Caco-2 (cell line): ENCODE measurements around the gene COL19A1. TPM values are rescaled to one million over a fixed set of nuclear protein-coding genes. Genes with fewer than 3 reads are reported as not detected.

Experiments
- Bru-seq: library from RNA; stranded (reverse); fragments of 400-500 nt; gene quantifications from one replicate; lab custom pipeline; 2021; lab: Mats Ljungman, UMichigan
- BruChase-seq, 2 experiments: library from RNA; stranded (reverse); fragments of 400-500 nt; gene quantifications; one replicate each; lab custom pipeline; 2021; lab: Mats Ljungman, UMichigan
- BruUV-seq: library from RNA; stranded (reverse); fragments of 400-500 nt; replicated peaks from 2 replicates; lab custom pipeline; 2021; lab: Mats Ljungman, UMichigan
- CTCF ChIA-PET: fragments of 300-600 bp; sonication (Branson Sonifier 250); formaldehyde crosslinking; loops from one replicate; lab custom pipeline; 2022; ENCODE audit warnings: antibody characterized with exemption; lab: Charles Lee
- POLR2A ChIA-PET: fragments of 300-600 bp; sonication (Branson Sonifier 250); formaldehyde crosslinking; loops from one replicate; lab custom pipeline; 2022; ENCODE audit warnings: antibody characterized with exemption; lab: Charles Lee
- DNase-seq, 2 experiments: peaks; one replicate each; pipeline versions ENCODE4 v3.0.0 to v3.0.0-alpha.2; 2020 to 2022
- H3K27me3 ChIP-seq: replicated peaks from 2 replicates; pipeline ENCODE4 v1.6.0; 2011; ENCODE audit warnings: low read length; ENCODE audit not compliant: control insufficient read depth, insufficient read depth
- H3K36me3 ChIP-seq: 2 replicates; pipeline ENCODE4 v1.5.1; 2011; ENCODE audit warnings: low read length; ENCODE audit not compliant: control insufficient read depth, insufficient read depth
- H3K4me1 ChIP-seq: fragments of 250-450 bp; sonication (Bioruptor Pico); 2 replicates; pipeline ENCODE4 v1.5.1; 2020; ENCODE audit warnings: mild to moderate bottlenecking
- H3K4me3 ChIP-seq: 2 replicates; pipeline ENCODE4 v1.5.1; 2011; ENCODE audit warnings: low read depth, mild to moderate bottlenecking, control low read depth, low read length
- H3K9me3 ChIP-seq: fragments of 250-450 bp; sonication (Bioruptor Pico); 2 replicates; pipeline ENCODE4 v1.5.1; 2020; ENCODE audit warnings: mild to moderate bottlenecking, moderate library complexity
- H3K27ac Mint-ChIP-seq: one replicate; pipeline ENCODE4 v1.8.0; 2022; ENCODE audit warnings: mixed read lengths; ENCODE audit not compliant: unreplicated experiment
- H3K27me3 Mint-ChIP-seq: one replicate; pipeline ENCODE4 v1.8.0; 2022; ENCODE audit warnings: mixed read lengths; ENCODE audit not compliant: insufficient read depth, unreplicated experiment
- H3K36me3 Mint-ChIP-seq: one replicate; pipeline ENCODE4 v1.8.0; 2022; ENCODE audit warnings: mild to moderate bottlenecking, mixed read lengths; ENCODE audit not compliant: insufficient read depth, unreplicated experiment
- H3K4me1 Mint-ChIP-seq: one replicate; pipeline ENCODE4 v1.8.0; 2022; ENCODE audit warnings: low read depth, mixed read lengths; ENCODE audit not compliant: unreplicated experiment
- H3K4me3 Mint-ChIP-seq: one replicate; pipeline ENCODE4 v1.8.0; 2022; ENCODE audit warnings: mild to moderate bottlenecking, moderate library complexity, mixed read lengths; ENCODE audit not compliant: unreplicated experiment
- H3K9me3 Mint-ChIP-seq: one replicate; pipeline ENCODE4 v1.8.0; 2022; ENCODE audit warnings: mixed read lengths; ENCODE audit not compliant: unreplicated experiment
- intact Hi-C: fragments of 100-400 bp; cut with micrococcal nuclease; formaldehyde crosslinking; loops from one replicate; pipeline ENCODE4 v1.10.0; 2022; ENCODE audit not compliant: unreplicated experiment
- long read RNA-seq: library from polyadenylated mRNA; stranded (forward); transcript quantifications from one replicate; pipeline ENCODE4 v2.0.0, GENCODE V29; 2022
- total RNA-seq: library from RNA; stranded (reverse); gene quantifications from 2 replicates; pipeline ENCODE4 v1.2.3, GENCODE V29; 2022
- TF ChIP-seq, protein P1 (sequence below), 2 experiments: fragments of 200-600 bp in 1 of 2; IDR thresholded peaks; 1 replicate in 1 of 2; 2 replicates in 1 of 2; pipeline versions ENCODE4 v1.5.1 to v1.8.0; 2011 to 2022; ENCODE audit warnings: antibody characterized with exemption in 1 of 2, control low read depth in 1 of 2, inconsistent platforms in 1 of 2, low read depth in 1 of 2, low read length in 1 of 2, mild to moderate bottlenecking in 1 of 2, moderate library complexity in 1 of 2; ENCODE audit not compliant: insufficient read depth in 1 of 2, severe bottlenecking in 1 of 2, unreplicated experiment in 1 of 2

The COL19A1 gene
- total RNA-seq = not detected in 2 replicates
- Bru-seq, nascent RNA = percentile 14 among the genes with signal in this experiment
- percentile 8 among the genes with signal in this experiment for BruChase-seq, experiment 1, labeled RNA remaining after a 2-hour chase
- percentile 5 among the genes with signal in this experiment for BruChase-seq, experiment 2, labeled RNA remaining after a 6-hour chase
- long read RNA-seq, partial matches to known transcripts = 0 of 1 reads
- long read RNA-seq, other reads (novel, unspliced or antisense) = 1 of 1 reads

DNA sequence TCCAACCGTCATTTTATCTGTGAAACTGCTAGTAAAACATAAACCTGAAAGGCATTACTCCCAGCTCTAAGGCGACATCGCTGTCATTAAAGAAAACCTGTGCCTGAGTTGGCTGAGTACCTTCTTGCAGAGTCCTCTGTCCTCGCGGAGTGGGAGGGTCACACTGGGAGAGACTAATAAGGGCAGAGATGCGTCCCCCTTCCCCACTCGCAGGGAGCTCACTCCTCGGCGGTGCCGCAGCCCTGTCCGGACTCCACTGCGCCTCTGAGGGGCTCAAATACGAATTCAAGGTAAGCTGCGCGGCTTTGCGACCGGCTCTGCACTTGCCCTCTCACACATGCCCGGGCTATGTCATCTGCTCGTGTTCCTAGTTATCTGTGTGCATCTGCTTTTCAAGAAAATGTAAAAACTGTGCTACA lies at the start of gene COL19A1:
Gene COL19A1, plus strand, starts transcription at position 206 of the 419 bp plus-strand sequence. CDS start 13,012 bp downstream, outside the sequence.
- no peaks in the 10 kb centered on the region for H3K9me3 Mint-ChIP-seq
- peaks cover 4% of the 10 kb centered on the region for H3K4me1 Mint-ChIP-seq
- TF ChIP-seq, protein P1, sequence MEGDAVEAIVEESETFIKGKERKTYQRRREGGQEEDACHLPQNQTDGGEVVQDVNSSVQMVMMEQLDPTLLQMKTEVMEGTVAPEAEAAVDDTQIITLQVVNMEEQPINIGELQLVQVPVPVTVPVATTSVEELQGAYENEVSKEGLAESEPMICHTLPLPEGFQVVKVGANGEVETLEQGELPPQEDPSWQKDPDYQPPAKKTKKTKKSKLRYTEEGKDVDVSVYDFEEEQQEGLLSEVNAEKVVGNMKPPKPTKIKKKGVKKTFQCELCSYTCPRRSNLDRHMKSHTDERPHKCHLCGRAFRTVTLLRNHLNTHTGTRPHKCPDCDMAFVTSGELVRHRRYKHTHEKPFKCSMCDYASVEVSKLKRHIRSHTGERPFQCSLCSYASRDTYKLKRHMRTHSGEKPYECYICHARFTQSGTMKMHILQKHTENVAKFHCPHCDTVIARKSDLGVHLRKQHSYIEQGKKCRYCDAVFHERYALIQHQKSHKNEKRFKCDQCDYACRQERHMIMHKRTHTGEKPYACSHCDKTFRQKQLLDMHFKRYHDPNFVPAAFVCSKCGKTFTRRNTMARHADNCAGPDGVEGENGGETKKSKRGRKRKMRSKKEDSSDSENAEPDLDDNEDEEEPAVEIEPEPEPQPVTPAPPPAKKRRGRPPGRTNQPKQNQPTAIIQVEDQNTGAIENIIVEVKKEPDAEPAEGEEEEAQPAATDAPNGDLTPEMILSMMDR (IDR thresholded peaks at IDR 0.05; ENCODE audit: insufficient read depth in 1 of 2, low read depth in 1 of 2, low read length in 1 of 2, severe bottlenecking in 1 of 2, unreplicated experiment in 1 of 2) = no peak
- Histone ChIP-seq H3K36me3 (no peaks in the 10 kb centered on the region), H3K9me3 (no peaks in the 10 kb centered on the region), H3K4me1 (peaks cover 5% of the 10 kb centered on the region), H3K27me3 (no peaks in the 10 kb centered on the region), H3K4me3 (peak within 1 kb of the TSS; percentile 53)
- H3K36me3 Mint-ChIP-seq = no peaks in the 10 kb centered on the region
- intact Hi-C loops = loop anchor here (5.0 kb wide), 1 partner anchor 134 kb away; no protein-coding TSS in a partner anchor
- peaks cover 11% of the 10 kb centered on the region for H3K27me3 Mint-ChIP-seq
- H3K4me3 Mint-ChIP-seq = peak within 1 kb of the TSS; percentile 81
- POLR2A ChIA-PET = no interaction called here
- H3K27ac Mint-ChIP-seq = no peak within 1 kb of the TSS
- CTCF ChIA-PET = no interaction called here
- DNase-seq = peak in 1 of 2 experiments; percentile 17
- no TSS peak for BruUV-seq

DNA sequence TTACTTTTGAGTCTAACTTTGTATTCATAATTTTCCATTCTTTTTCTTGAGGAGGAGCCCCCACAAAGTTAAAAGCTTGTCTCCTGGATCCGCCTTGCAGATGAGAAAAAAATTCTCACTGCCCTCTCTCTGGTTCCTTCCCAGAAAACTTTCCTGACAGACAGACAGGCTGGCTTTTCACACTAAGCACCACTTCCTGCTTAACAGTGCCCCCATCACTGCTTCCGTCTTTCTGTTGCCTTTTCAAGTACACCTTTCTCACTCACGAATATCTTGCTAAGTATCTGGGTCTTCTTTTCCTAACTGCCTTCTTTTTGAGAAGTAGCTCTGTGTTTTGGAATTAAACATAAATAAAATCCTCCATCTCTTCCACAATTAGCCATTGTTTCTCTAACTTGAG lies 49.8 kb upstream of the COL19A1 start:
- BruUV-seq = no TSS peak
- Mint-ChIP-seq H3K9me3 (no peaks in the 10 kb centered on the region), H3K4me3 (no peak overlapping the region), H3K4me1 (peaks cover 22% of the 10 kb centered on the region), H3K36me3 (no peaks in the 10 kb centered on the region), H3K27me3 (no peaks in the 10 kb centered on the region), H3K27ac (no peak overlapping the region)
- Histone ChIP-seq H3K9me3 (no peaks in the 10 kb centered on the region), H3K4me3 (no peak overlapping the region), H3K4me1 (peaks cover 17% of the 10 kb centered on the region), H3K27me3 (no peaks in the 10 kb centered on the region), H3K36me3 (no peaks in the 10 kb centered on the region)
- ChIA-PET CTCF (no interaction called here), POLR2A (no interaction called here)
- TF ChIP-seq, protein P1 (IDR thresholded peaks at IDR 0.05; ENCODE audit: insufficient read depth in 1 of 2, low read depth in 1 of 2, low read length in 1 of 2, severe bottlenecking in 1 of 2, unreplicated experiment in 1 of 2) = no peak
- DNase-seq = no peak
- intact Hi-C loops = no loop called here

DNA sequence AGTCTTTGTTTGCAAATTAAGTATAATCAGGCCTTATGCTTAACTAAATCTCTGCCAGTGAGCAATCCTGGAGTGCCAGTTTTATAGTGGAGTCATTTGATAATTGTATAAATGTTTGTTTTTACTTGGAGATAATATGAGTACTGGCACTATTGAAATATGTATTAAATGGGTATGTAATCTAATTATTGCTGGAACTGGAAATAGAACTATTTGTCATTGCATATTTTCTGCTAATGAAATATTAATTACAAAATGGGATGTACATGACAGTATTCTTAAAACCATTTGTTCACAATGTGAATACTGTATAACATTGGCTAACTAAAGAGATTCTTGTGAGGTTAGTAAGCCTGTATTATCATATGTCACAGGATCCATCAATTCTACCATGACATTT lies 49.0 kb upstream of the COL19A1 start:
- POLR2A ChIA-PET = no interaction called here
- H3K27me3 ChIP-seq = no peaks in the 10 kb centered on the region

More for the DNA sequence above, 49.0 kb upstream of the COL19A1 start:
- H3K27me3 Mint-ChIP-seq = no peaks in the 10 kb centered on the region
- no peak for DNase-seq
- peaks cover 12% of the 10 kb centered on the region for H3K4me1 ChIP-seq
- H3K9me3 ChIP-seq = no peaks in the 10 kb centered on the region
- no TSS peak for BruUV-seq
- CTCF ChIA-PET = no interaction called here
- intact Hi-C loops = no loop called here
- H3K9me3 Mint-ChIP-seq = no peaks in the 10 kb centered on the region
- H3K27ac Mint-ChIP-seq = no peak overlapping the region
- H3K4me1 Mint-ChIP-seq = peaks cover 22% of the 10 kb centered on the region
- H3K4me3 ChIP-seq = no peak overlapping the region
- no peak overlapping the region for H3K4me3 Mint-ChIP-seq
- TF ChIP-seq, protein P1 (IDR thresholded peaks at IDR 0.05; ENCODE audit: insufficient read depth in 1 of 2, low read depth in 1 of 2, low read length in 1 of 2, severe bottlenecking in 1 of 2, unreplicated experiment in 1 of 2) = no peak
- H3K36me3 ChIP-seq = no peaks in the 10 kb centered on the region
- H3K36me3 Mint-ChIP-seq = no peaks in the 10 kb centered on the region
